Measurements from ENCODE around the gene APOC4. TPM values are rescaled to one million over a fixed set of nuclear protein-coding genes. Genes with fewer than 3 reads are reported as not detected.

APOC4 gene
- total and polyA plus RNA-seq, 2 experiments from 2014 or later: not detected

- Histone ChIP-seq H3K4me2 (ENCODE audit: unreplicated experiment) (no peak overlapping the region), H3K27me3 (replicated peaks; ENCODE audit: insufficient read depth) (no peaks in the 10 kb centered on the region), H3K9me2 (ENCODE audit: insufficient read depth) (no peaks in the 10 kb centered on the region), H3F3A (ENCODE audit: insufficient read depth) (no peaks in the 10 kb centered on the region), H3K36me3 (ENCODE audit: low read depth) (no peaks in the 10 kb centered on the region; the same call in 1 of the 2 replicates), H2AFZ (no peak overlapping the region), H3K9me3 (ENCODE audit: low read depth) (no peaks in the 10 kb centered on the region), H3K4me3 (no peak overlapping the region), H4K20me1 (ENCODE audit: insufficient read depth) (no peaks in the 10 kb centered on the region), H3K4me1 (ENCODE audit: insufficient read depth) (no peaks in the 10 kb centered on the region), H3K27ac (no peak overlapping the region), H3K9ac (no peak overlapping the region), H3K79me2 (ENCODE audit: insufficient read depth) (no peaks in the 10 kb centered on the region)
- in situ Hi-C loops (cut with MboI): no loop called here
- 60 to 62% methylated on average over 15 of the region's 15 CpGs for WGBS, 2 experiments (ENCODE audit: low coverage in 1 of 2, low lambda C conversion rate in 2 of 2, missing lambda C conversion rate in 2 of 2)
- TF ChIP-seq EZH2phosphoT487 (IDR thresholded peaks at IDR 0.05; ENCODE audit: insufficient read depth, low read depth) (no peak), EZH2 (IDR thresholded peaks at IDR 0.05; ENCODE audit: insufficient read depth, poor library complexity, severe bottlenecking) (no peak)
- DNase-seq: peak; percentile 87
Measured at GRCh38 chr19:44988896-44989556, 47.0 kb downstream of the APOC4 start.

GRCh38 chr19:44990459-44990858 is 48.4 kb downstream of the APOC4 start:
- 86 to 89% methylated on average over 11 to 14 of the region's 14 CpGs for WGBS, 2 experiments (ENCODE audit: low coverage in 1 of 2, low lambda C conversion rate in 2 of 2, missing lambda C conversion rate in 2 of 2)
- Histone ChIP-seq H3K27me3 (replicated peaks; ENCODE audit: insufficient read depth) (no peaks in the 10 kb centered on the region), H3K79me2 (ENCODE audit: insufficient read depth) (no peaks in the 10 kb centered on the region), H3K4me2 (ENCODE audit: unreplicated experiment) (no peak overlapping the region), H3K36me3 (ENCODE audit: low read depth) (no peaks in the 10 kb centered on the region; the same call in 1 of the 2 replicates), H2AFZ (no peak overlapping the region), H3K4me1 (ENCODE audit: insufficient read depth) (no peaks in the 10 kb centered on the region), H3K9ac (no peak overlapping the region), H4K20me1 (ENCODE audit: insufficient read depth) (no peaks in the 10 kb centered on the region), H3F3A (ENCODE audit: insufficient read depth) (no peaks in the 10 kb centered on the region), H3K4me3 (no peak overlapping the region), H3K9me3 (ENCODE audit: low read depth) (no peaks in the 10 kb centered on the region), H3K9me2 (ENCODE audit: insufficient read depth) (no peaks in the 10 kb centered on the region), H3K27ac (no peak overlapping the region)
- in situ Hi-C loops (cut with MboI): no loop called here
- TF ChIP-seq EZH2 (IDR thresholded peaks at IDR 0.05; ENCODE audit: insufficient read depth, poor library complexity, severe bottlenecking) (no peak), EZH2phosphoT487 (IDR thresholded peaks at IDR 0.05; ENCODE audit: insufficient read depth, low read depth) (no peak)
- DNase-seq: no peak

DNA sequence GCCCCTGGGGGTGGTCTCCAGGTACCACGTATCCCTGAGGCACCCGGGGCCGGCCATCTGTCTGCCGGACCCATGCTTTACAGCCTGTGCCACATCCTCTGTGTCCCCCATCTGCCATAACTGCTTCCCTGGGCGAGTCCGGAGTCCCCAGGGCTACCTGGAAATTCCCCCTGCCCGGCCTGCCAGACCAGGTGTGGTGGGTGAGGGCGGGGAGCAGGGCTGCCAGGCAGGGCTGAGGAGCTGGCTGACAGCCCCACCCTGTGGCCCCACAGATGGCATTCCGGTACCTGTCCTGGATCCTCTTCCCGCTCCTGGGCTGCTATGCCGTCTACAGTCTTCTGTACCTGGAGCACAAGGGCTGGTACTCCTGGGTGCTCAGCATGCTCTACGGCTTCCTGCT is 48.9 kb downstream of the APOC4 start:
- Histone ChIP-seq H2AFZ (no peak overlapping the region), H3K9me2 (ENCODE audit: insufficient read depth) (no peaks in the 10 kb centered on the region), H3K4me3 (no peak overlapping the region), H3K4me2 (ENCODE audit: unreplicated experiment) (no peak overlapping the region), H3K36me3 (ENCODE audit: low read depth) (no peaks in the 10 kb centered on the region; the same call in 1 of the 2 replicates), H3K9ac (no peak overlapping the region), H3K27ac (no peak overlapping the region), H3K79me2 (ENCODE audit: insufficient read depth) (no peaks in the 10 kb centered on the region), H3K4me1 (ENCODE audit: insufficient read depth) (no peaks in the 10 kb centered on the region), H3F3A (ENCODE audit: insufficient read depth) (no peaks in the 10 kb centered on the region), H3K9me3 (ENCODE audit: low read depth) (no peaks in the 10 kb centered on the region), H4K20me1 (ENCODE audit: insufficient read depth) (no peaks in the 10 kb centered on the region), H3K27me3 (replicated peaks; ENCODE audit: insufficient read depth) (no peaks in the 10 kb centered on the region)
- in situ Hi-C loops (cut with MboI): no loop called here
- WGBS, 2 experiments (ENCODE audit: low coverage in 1 of 2, low lambda C conversion rate in 2 of 2, missing lambda C conversion rate in 2 of 2): 92 to 95% methylated on average over 12 of the region's 12 CpGs
- TF ChIP-seq EZH2 (IDR thresholded peaks at IDR 0.05; ENCODE audit: insufficient read depth, poor library complexity, severe bottlenecking): no peak
- no peak for TF ChIP-seq EZH2phosphoT487 (IDR thresholded peaks at IDR 0.05; ENCODE audit: insufficient read depth, low read depth)
- DNase-seq: no peak

GRCh38 chr19:44992336-44993163 is 50.5 kb downstream of the APOC4 start:
- 85 to 92% methylated on average over 32 to 43 of the region's 44 CpGs for WGBS, 2 experiments (ENCODE audit: low coverage in 1 of 2, low lambda C conversion rate in 2 of 2, missing lambda C conversion rate in 2 of 2)
- TF ChIP-seq EZH2 (IDR thresholded peaks at IDR 0.05; ENCODE audit: insufficient read depth, poor library complexity, severe bottlenecking) (no peak), EZH2phosphoT487 (IDR thresholded peaks at IDR 0.05; ENCODE audit: insufficient read depth, low read depth) (no peak)

More at GRCh38 chr19:44992336-44993163, 50.5 kb downstream of the APOC4 start:
- Histone ChIP-seq H3K27me3 (replicated peaks; ENCODE audit: insufficient read depth) (no peaks in the 10 kb centered on the region), H3K9me2 (ENCODE audit: insufficient read depth) (no peaks in the 10 kb centered on the region), H4K20me1 (ENCODE audit: insufficient read depth) (no peaks in the 10 kb centered on the region), H3K79me2 (ENCODE audit: insufficient read depth) (no peaks in the 10 kb centered on the region), H3K4me2 (ENCODE audit: unreplicated experiment) (no peak overlapping the region), H3K4me1 (ENCODE audit: insufficient read depth) (no peaks in the 10 kb centered on the region), H2AFZ (no peak overlapping the region), H3K9ac (no peak overlapping the region), H3K36me3 (ENCODE audit: low read depth) (no peaks in the 10 kb centered on the region), H3K27ac (no peak overlapping the region), H3F3A (ENCODE audit: insufficient read depth) (no peaks in the 10 kb centered on the region), H3K9me3 (ENCODE audit: low read depth) (no peaks in the 10 kb centered on the region), H3K4me3 (no peak overlapping the region)
- DNase-seq: no peak
- in situ Hi-C loops (cut with MboI): no loop called here
